Occipital lobe (tissue), 2 donors: ENCODE data around the gene DES. TPM values are rescaled to one million over a fixed set of nuclear protein-coding genes. Genes with fewer than 3 reads are reported as not detected.
A peak's percentile ranks its signal among the peaks of the same experiment; 100 is the strongest.
"Not testable (repeated sequence)": the region's sequence is repeated elsewhere in the genome, so short reads cannot be mapped to it uniquely, and the experiment has no call there.

ENCODE experiments used
- DNase-seq: peaks from one replicate; lab custom pipeline; 2025; lab: John Stamatoyannopoulos, UW
- total RNA-seq: library from RNA; depleted of rRNA; stranded (reverse); fragments of >200 nt; gene quantifications from one replicate; pipeline ENCODE4 v1.2.3, GENCODE V29; 2014

Gene DES
- total RNA-seq, result 2.3 TPM

GRCh38 chr2:219418155-219419011, at the start of gene DES:
DES (plus strand) TSS chr2:219418377; CDS start chr2:219418463, 86 bp downstream.
- DNase-seq, result no peak

GRCh38 chr2:219368690-219369191, 49.4 kb upstream of the DES start:
- no peak for DNase-seq

GRCh38 chr2:219369447-219369861, 48.7 kb upstream of the DES start:
- DNase-seq, result no peak

- DNase-seq, result no peak
Measured at GRCh38 chr2:219378163-219378851, 39.9 kb upstream of the DES start.

- no peak for DNase-seq
Measured at GRCh38 chr2:219380926-219381325, 37.3 kb upstream of the DES start.

DNA sequence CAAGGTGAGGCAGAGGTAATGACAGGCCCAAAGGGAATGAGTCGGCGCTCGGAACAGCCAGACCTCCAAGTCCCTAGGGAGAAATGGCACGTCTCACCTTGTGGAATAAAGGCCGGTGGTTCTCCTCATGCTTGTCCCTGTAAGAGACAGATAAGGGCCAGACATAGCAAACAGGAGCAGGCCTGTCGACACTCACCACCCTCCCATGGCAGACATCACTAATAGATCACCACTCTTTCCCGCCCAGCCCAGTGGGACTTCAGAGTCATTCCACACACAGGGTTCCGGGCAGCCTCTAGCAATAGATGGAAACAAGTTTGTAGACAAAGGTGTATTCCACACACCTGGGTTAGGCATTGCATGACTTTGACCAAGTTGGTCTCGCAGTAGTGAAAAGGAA, 36.7 kb upstream of the DES start:
- DNase-seq, result no peak

DNA sequence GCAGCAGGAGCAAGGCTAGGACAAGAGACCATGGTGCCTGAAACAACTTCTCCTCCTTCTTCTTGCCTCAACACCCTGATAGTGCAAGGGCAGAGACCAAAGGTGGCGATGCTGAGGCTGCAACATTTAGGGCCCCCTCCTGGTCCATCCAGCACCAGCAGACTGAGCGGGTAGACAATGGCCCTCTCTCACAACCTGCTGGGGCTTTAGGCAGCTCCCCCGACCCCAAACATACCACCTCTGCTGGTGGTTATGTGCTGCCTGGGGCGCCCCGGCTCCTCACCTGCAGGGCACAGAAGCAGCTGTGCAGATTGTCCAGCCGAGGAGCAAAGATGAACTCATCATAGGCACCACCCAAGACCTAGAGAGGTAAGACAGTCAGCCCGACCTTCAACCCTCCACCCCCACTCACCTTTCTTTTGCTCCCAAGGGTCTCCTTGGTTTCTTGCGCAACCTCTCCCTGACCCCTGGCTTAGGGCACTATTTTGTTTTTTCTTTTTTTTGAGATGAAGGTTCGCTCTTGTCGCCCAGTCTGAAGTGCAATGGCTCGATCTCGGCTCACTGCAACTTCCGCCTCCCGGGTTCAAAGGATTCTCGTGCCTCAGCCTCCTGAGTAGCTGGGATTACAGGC, 34.0 kb upstream of the DES start:
- DNase-seq, result no peak

DNA sequence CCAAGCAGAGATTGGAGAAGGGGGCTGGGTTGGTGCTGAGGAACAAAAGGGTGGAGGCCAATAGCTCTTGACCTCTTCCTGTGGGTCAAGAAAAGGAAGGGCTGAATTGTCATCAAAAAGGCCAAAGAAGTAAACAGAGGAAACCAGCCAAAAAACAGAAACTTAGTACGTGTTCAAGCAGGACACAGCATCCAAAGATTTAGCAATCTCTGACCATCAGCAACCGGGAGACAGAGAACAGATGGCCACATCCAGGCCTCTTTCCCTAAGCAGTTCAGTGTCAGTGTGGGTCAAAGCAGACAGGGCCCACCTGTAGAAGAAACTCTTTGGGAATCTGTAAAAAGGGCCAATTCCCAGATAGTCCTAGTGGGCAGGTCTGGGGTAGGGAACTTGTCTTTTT, 33.3 kb upstream of the DES start:
- DNase-seq, result no peak

DNA sequence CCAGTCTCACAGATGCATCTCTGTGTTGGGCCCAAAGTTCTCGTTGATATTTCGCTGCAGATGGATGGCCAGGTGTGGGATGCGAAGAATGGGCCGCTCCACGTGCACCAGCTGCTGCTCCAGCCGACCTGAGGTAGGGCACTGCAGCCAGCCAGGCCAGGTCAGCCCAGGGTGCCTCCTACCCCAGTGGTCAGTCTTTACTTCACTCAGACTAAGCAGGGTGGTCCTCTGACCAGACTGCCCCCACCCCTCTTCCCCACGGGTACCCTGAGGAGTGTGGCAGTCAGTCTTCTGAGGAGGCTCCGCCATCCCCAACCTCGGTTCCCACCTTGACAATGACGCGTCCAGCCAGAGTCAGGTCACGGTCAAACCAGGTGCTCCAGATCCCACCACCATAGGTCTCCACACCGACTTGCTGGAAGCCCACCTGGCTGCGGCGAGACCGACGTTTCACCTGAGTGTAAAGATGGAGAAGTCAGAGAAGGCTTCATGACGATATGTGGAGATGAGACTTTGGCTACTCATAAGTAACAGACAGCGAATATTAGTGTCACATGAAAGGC, 32.1 kb upstream of the DES start:
- DNase-seq, result no peak

- no peak for DNase-seq
Measured at GRCh38 chr2:219386532-219387280, 31.5 kb upstream of the DES start.

- DNase-seq, result peak; percentile 99
Measured at GRCh38 chr2:219387306-219388120, 30.7 kb upstream of the DES start, which contains the start of gene DNPEP. DNPEP (minus strand) TSS chr2:219387912; CDS start chr2:219387794, 118 bp downstream.

GRCh38 chr2:219388121-219388906, 29.9 kb upstream of the DES start:
- peak; percentile 99 for DNase-seq

GRCh38 chr2:219388907-219389156, 29.3 kb upstream of the DES start:
- DNase-seq, result no peak

- no peak for DNase-seq
Measured at GRCh38 chr2:219392754-219393153, 25.4 kb upstream of the DES start.

DNA sequence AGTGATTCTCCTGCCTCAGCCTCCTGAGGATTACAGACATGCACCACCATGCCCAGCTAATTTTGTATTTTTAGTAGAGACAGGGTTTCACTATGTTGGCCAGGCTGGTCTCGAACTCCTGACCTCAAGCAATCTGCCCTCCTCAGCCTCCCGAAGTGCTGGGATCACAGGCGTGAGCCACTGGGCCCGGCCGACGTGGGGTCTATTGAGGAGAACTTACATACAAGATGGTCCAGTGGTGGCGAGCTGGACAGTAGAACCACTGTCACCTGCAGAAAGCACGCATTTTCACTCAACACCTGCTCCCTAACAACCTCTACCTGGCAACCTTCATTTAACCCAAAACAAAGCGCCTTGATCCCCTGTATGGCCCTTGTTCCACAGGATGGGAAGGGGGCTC, 23.1 kb upstream of the DES start:
- DNase-seq, result not testable (repeated sequence)

GRCh38 chr2:219395609-219396008, 22.6 kb upstream of the DES start:
- DNase-seq, result no peak

- no peak for DNase-seq
Measured at GRCh38 chr2:219396863-219397457, 21.2 kb upstream of the DES start.

DNA sequence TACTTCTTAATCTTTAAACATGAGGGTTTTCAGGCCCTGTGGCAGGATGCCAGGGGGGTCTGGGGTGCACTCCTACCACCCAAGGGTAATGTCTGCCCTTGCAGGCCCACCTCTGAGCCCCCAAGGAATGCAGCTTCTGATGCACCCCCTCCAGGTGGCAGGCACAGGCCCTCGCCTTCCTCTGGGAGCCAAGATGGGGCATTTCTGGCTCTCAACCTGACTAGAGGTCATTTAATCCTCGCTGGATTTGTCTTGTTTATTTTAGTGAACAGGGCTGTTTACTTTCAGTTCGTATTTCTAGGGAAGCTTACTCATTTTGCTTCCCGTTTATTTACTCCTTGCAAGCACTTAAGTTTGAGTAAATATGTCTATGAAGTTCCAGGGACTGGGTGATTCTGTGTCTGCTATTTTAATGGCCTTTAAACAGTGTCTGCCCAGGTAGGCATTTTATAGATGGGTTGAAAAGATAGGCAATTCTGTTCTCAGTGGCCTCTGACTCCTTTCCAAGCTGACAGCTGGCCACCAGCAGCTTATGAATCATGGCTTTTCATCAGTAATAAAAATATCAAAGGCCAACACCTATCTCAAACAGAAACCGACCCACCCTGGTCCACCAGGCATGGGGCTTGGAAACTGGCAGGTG, 19.3 kb upstream of the DES start:
- DNase-seq, result no peak
